OCI-LY1 (cell line): ENCODE data around the gene CCDC159.

Source experiments
- H2AFZ ChIP-seq: fragments of 200-600 bp; sonication (generic), shearing (Covaris generic); 2 replicates; pipeline ENCODE4 v1.6.0; 2014; ENCODE audit warnings: antibody characterized with exemption, mild to moderate bottlenecking, low read length
- H3F3A ChIP-seq: fragments of 200-600 bp; sonication (generic), shearing (Covaris generic); 2 replicates; pipeline ENCODE4 v1.6.0; 2014; ENCODE audit warnings: mild to moderate bottlenecking, antibody characterized with exemption, low read length, moderate library complexity; ENCODE audit not compliant: insufficient read depth
- H3K27ac ChIP-seq: fragments of 200-600 bp; sonication (generic); 2 replicates; pipeline ENCODE4 v1.5.1; 2014; ENCODE audit warnings: low read length, mixed run types, mild to moderate bottlenecking, low read depth; ENCODE audit not compliant: poor library complexity, severe bottlenecking
- H3K27me3 ChIP-seq: fragments of 200-600 bp; sonication (generic); 2 replicates; pipeline ENCODE4 v1.6.0; 2014; ENCODE audit warnings: antibody characterized with exemption, mild to moderate bottlenecking, low read length, moderate library complexity; ENCODE audit not compliant: insufficient read depth
- H3K36me3 ChIP-seq: fragments of 200-600 bp; sonication (generic); 2 replicates; pipeline ENCODE4 v1.6.1; 2014; ENCODE audit warnings: mild to moderate bottlenecking, antibody characterized with exemption, low read length, moderate library complexity, mixed read lengths; ENCODE audit not compliant: insufficient read depth
- H3K4me1 ChIP-seq: fragments of 200-600 bp; sonication (generic); 2 replicates; pipeline ENCODE4 v1.5.1; 2014; ENCODE audit warnings: mild to moderate bottlenecking, low read length, moderate library complexity; ENCODE audit not compliant: insufficient read depth, severe bottlenecking
- H3K4me2 ChIP-seq: fragments of 200-600 bp; sonication (generic), shearing (Covaris generic); 2 replicates; pipeline ENCODE4 v1.6.1; 2014; ENCODE audit warnings: low read length
- H3K4me3 ChIP-seq: fragments of 200-600 bp; sonication (generic); 2 replicates; pipeline ENCODE4 v1.5.1; 2014; ENCODE audit warnings: low read length, low read depth, mild to moderate bottlenecking, mixed read lengths; ENCODE audit not compliant: poor library complexity, severe bottlenecking
- H3K79me2 ChIP-seq: fragments of 200-600 bp; shearing (Covaris generic); 2 replicates; pipeline ENCODE4 v1.6.1; 2016; ENCODE audit warnings: mixed run types, low read length, mixed read lengths; ENCODE audit not compliant: insufficient read depth
- H3K9ac ChIP-seq: fragments of 200-600 bp; sonication (generic), shearing (Covaris generic); 2 replicates; pipeline ENCODE4 v1.6.1; 2014; ENCODE audit warnings: mild to moderate bottlenecking, low read length, mixed read lengths
- H3K9me2 ChIP-seq: fragments of 200-600 bp; sonication (generic), shearing (Covaris generic); 2 replicates; pipeline ENCODE4 v1.6.1; 2014; ENCODE audit warnings: low read depth, mild to moderate bottlenecking, low read length, mixed read lengths
- H3K9me3 ChIP-seq: fragments of 200-600 bp; shearing (Covaris generic); 2 replicates; pipeline ENCODE4 v1.6.1; 2014; ENCODE audit warnings: low read length, mixed read lengths
- H4K20me1 ChIP-seq: fragments of 200-600 bp; sonication (generic), shearing (Covaris generic); 2 replicates; pipeline ENCODE4 v1.6.0; 2016; ENCODE audit warnings: mild to moderate bottlenecking, low read length; ENCODE audit not compliant: insufficient read depth
- EZH2 ChIP-seq: fragments of 200-600 bp; sonication (generic), shearing (Covaris generic); IDR thresholded peaks from 2 replicates; pipeline ENCODE4 v1.8.0; 2017; ENCODE audit warnings: borderline replicate concordance, mixed run types, mild to moderate bottlenecking, antibody characterized with exemption, low read length, moderate library complexity, mixed read lengths
- TF ChIP-seq, protein P1 (sequence below): fragments of 200-600 bp; sonication (generic), shearing (Covaris generic); IDR thresholded peaks from 2 replicates; pipeline ENCODE4 v1.5.1; 2017; ENCODE audit warnings: mild to moderate bottlenecking, antibody characterized with exemption, low read length, moderate library complexity, mixed read lengths

The CCDC159 gene

DNA sequence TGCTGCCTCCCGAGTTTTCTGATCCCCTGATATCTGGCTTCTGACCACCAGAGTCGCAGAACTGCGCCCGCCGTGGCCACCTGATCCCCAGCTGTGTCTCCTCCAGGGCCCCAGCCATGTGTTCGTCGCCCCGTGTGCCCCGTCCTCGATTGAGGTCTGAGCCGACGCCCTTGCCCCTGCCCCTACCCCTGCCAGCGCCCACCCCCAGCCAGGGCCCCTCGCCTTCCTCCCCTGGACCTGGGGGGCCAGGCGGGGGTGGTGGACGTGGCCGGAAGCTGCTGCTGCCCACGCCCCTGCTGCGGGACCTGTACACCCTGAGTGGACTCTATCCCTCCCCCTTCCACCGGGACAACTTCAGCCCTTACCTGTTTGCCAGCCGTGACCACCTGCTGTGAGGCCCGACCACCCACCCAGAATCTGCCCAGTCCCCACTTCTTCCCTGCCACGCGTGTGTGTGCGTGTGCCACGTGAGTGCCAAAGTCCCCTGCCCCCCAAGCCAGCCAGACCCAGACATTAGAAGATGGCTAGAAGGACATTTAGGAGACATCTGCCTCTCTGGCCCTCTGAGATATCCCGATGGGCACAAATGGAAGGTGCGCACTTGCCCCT lies 18.1 kb downstream of the CCDC159 start:
- Histone ChIP-seq H3K27ac (no peak overlapping the region), H3K4me2 (no peak overlapping the region), H3K27me3 (no peaks in the 10 kb centered on the region), H2AFZ (no peak overlapping the region), H3K4me3 (no peak overlapping the region), H3K36me3 (peaks cover 3% of the 10 kb centered on the region; the same call in 1 of the 2 replicates), H3K79me2 (no peaks in the 10 kb centered on the region), H3F3A (no peaks in the 10 kb centered on the region), H4K20me1 (no peaks in the 10 kb centered on the region), H3K9ac (no peak overlapping the region), H3K4me1 (no peaks in the 10 kb centered on the region), H3K9me3 (no peaks in the 10 kb centered on the region), H3K9me2 (no peaks in the 10 kb centered on the region)
- TF ChIP-seq EZH2 = no peak
- TF ChIP-seq, protein P1, sequence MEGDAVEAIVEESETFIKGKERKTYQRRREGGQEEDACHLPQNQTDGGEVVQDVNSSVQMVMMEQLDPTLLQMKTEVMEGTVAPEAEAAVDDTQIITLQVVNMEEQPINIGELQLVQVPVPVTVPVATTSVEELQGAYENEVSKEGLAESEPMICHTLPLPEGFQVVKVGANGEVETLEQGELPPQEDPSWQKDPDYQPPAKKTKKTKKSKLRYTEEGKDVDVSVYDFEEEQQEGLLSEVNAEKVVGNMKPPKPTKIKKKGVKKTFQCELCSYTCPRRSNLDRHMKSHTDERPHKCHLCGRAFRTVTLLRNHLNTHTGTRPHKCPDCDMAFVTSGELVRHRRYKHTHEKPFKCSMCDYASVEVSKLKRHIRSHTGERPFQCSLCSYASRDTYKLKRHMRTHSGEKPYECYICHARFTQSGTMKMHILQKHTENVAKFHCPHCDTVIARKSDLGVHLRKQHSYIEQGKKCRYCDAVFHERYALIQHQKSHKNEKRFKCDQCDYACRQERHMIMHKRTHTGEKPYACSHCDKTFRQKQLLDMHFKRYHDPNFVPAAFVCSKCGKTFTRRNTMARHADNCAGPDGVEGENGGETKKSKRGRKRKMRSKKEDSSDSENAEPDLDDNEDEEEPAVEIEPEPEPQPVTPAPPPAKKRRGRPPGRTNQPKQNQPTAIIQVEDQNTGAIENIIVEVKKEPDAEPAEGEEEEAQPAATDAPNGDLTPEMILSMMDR = no peak

DNA sequence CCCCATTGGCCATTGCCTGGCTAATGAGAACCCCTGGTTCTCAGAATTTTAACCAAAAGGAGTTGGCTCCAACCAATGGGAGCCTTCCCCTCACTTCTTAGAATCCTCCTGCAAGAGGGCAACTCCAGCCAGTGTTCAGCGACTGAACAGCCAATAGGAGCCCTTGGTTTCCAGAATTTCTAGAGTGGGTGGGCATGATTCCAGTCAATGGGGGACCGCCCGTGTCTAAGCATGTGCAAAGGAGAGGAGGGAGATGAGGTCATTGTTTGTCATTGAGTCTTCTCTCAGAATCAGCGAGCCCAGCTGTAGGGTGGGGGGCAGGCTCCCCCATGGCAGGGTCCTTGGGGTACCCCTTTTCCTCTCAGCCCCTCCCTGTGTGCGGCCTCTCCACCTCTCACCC lies 18.6 kb downstream of the CCDC159 start:
- H3K4me2 ChIP-seq = no peak overlapping the region
- H3K27me3 ChIP-seq = no peaks in the 10 kb centered on the region
- H3K9me3 ChIP-seq = no peaks in the 10 kb centered on the region
- no peak for TF ChIP-seq EZH2
- TF ChIP-seq, protein P1 = no peak
- no peaks in the 10 kb centered on the region for H3K4me1 ChIP-seq
- H3K36me3 ChIP-seq = peaks cover 3% of the 10 kb centered on the region; the same call in 1 of the 2 replicates
- no peak overlapping the region for H3K4me3 ChIP-seq
- no peaks in the 10 kb centered on the region for H3F3A ChIP-seq
- no peaks in the 10 kb centered on the region for H3K9me2 ChIP-seq
- H4K20me1 ChIP-seq = no peaks in the 10 kb centered on the region
- no peaks in the 10 kb centered on the region for H3K79me2 ChIP-seq
- no peak overlapping the region for H3K9ac ChIP-seq
- H3K27ac ChIP-seq = no peak overlapping the region
- no peak overlapping the region for H2AFZ ChIP-seq

DNA sequence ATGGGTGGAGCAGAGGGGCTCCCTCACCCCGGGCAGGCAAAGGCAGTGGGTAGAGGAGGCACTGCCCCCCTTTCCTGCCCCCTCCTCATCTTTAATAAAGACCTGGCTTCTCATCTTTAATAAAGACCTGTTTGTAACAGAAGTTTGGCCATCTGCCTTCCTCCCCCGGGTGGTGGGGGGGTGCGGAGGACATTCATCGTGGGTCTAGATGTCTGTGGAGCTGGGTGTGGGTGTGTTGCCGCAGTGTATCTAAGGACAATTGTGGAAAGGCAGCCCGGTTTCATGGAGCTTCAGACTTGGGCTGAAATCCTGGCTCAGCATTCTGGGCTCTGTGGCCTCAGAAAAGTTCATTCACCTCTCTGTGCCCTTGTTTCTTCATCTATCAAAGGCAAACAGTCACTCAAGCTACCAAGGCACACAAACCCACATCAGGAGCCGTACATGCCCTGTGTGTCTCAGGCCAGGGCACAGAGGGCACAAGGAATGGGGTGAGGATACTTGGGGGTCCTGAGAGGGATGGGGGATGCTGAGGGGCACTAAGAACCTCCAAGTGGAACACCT lies 19.3 kb downstream of the CCDC159 start:
- Histone ChIP-seq H4K20me1 (no peaks in the 10 kb centered on the region), H3F3A (no peaks in the 10 kb centered on the region), H3K27ac (no peak overlapping the region)

More for the DNA sequence above, 19.3 kb downstream of the CCDC159 start:
- H3K9me2 ChIP-seq = no peaks in the 10 kb centered on the region
- no peaks in the 10 kb centered on the region for H3K27me3 ChIP-seq
- TF ChIP-seq, protein P1 = no peak
- TF ChIP-seq EZH2 = no peak
- peaks cover 3% of the 10 kb centered on the region; the same call in 1 of the 2 replicates for H3K36me3 ChIP-seq
- no peak overlapping the region for H3K4me2 ChIP-seq
- H3K9me3 ChIP-seq = no peaks in the 10 kb centered on the region
- H3K79me2 ChIP-seq = no peaks in the 10 kb centered on the region
- H3K4me3 ChIP-seq = no peak overlapping the region
- H3K9ac ChIP-seq = no peak overlapping the region
- H3K4me1 ChIP-seq = no peaks in the 10 kb centered on the region
- no peak overlapping the region for H2AFZ ChIP-seq
